Measurements from ENCODE around the gene IL36B. TPM values are rescaled to one million over a fixed set of nuclear protein-coding genes. Genes with fewer than 3 reads are reported as not detected.

The IL36B gene
- polyA plus RNA-seq, 1 donor (not counting 4 experiments of a cell fraction or from before 2014, with no cell fraction given): 0.21 TPM

GRCh38 chr2:113010088-113010487 is 42.6 kb downstream of the IL36B start:
- FAIRE-seq: no peak
- H3K27me3 ChIP-seq (ENCODE audit: control insufficient read depth, extremely low read depth, insufficient read depth, low read length): no peaks in the 10 kb centered on the region
- no peaks in the 10 kb centered on the region for H4K20me1 ChIP-seq (ENCODE audit: control insufficient read depth, extremely low read depth, insufficient read depth, low read length)
- dilution Hi-C loops (cut with MboI; ENCODE audit: extremely low pct_ligation_motif_present, low sequenced_read_pairs): no loop called here
- H3K4me3 ChIP-seq (ENCODE audit: control insufficient read depth in 2 of 3, extremely low read depth in 1 of 3, insufficient read depth in 2 of 3, low read depth in 1 of 3, low read length in 3 of 3): no peak overlapping the region
- H3K36me3 ChIP-seq (ENCODE audit: control insufficient read depth in 2 of 2, extremely low read depth in 1 of 2, insufficient read depth in 2 of 2, low read length in 2 of 2): no peaks in the 10 kb centered on the region
- H3K79me2 ChIP-seq (ENCODE audit: control insufficient read depth, insufficient read depth, low read length): no peaks in the 10 kb centered on the region
- H3K9me1 ChIP-seq (ENCODE audit: control insufficient read depth, extremely low read depth, insufficient read depth, low read length): no peaks in the 10 kb centered on the region
- no peak overlapping the region for H2AFZ ChIP-seq (ENCODE audit: control insufficient read depth, low read length)
- H3K9ac ChIP-seq (ENCODE audit: control insufficient read depth, extremely low read depth, insufficient read depth, low read length): no peak overlapping the region
- no peak overlapping the region for H3K27ac ChIP-seq (ENCODE audit: control insufficient read depth, insufficient read depth, low read length)
- TF ChIP-seq, protein P1, sequence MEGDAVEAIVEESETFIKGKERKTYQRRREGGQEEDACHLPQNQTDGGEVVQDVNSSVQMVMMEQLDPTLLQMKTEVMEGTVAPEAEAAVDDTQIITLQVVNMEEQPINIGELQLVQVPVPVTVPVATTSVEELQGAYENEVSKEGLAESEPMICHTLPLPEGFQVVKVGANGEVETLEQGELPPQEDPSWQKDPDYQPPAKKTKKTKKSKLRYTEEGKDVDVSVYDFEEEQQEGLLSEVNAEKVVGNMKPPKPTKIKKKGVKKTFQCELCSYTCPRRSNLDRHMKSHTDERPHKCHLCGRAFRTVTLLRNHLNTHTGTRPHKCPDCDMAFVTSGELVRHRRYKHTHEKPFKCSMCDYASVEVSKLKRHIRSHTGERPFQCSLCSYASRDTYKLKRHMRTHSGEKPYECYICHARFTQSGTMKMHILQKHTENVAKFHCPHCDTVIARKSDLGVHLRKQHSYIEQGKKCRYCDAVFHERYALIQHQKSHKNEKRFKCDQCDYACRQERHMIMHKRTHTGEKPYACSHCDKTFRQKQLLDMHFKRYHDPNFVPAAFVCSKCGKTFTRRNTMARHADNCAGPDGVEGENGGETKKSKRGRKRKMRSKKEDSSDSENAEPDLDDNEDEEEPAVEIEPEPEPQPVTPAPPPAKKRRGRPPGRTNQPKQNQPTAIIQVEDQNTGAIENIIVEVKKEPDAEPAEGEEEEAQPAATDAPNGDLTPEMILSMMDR (optimal IDR thresholded peaks at IDR 0.05 in 1 of 3, IDR thresholded peaks at IDR 0.05 in 1 of 3, conservative IDR thresholded peaks at IDR 0.05 in 1 of 3; ENCODE audit: extremely low read depth in 1 of 3, insufficient read depth in 2 of 3, low read length in 3 of 3): no peak
- TF ChIP-seq EZH2 (IDR thresholded peaks at IDR 0.05; ENCODE audit: low read length): no peak
- H3K9me3 ChIP-seq (ENCODE audit: control insufficient read depth, low read depth, low read length): no peaks in the 10 kb centered on the region
- no peak for DNase-seq (ENCODE audit: low read depth, low spot score)
- peaks cover 7% of the 10 kb centered on the region for H3K4me1 ChIP-seq (ENCODE audit: control insufficient read depth, extremely low read depth, insufficient read depth, low read length)
- H3K4me2 ChIP-seq (ENCODE audit: control insufficient read depth, extremely low read depth, insufficient read depth, low read depth, low read length): no peak overlapping the region

- H4K20me1 ChIP-seq (ENCODE audit: control insufficient read depth, extremely low read depth, insufficient read depth, low read length): no peaks in the 10 kb centered on the region
- H3K4me1 ChIP-seq (ENCODE audit: control insufficient read depth, extremely low read depth, insufficient read depth, low read length): peaks cover 7% of the 10 kb centered on the region
- DNase-seq (ENCODE audit: low read depth, low spot score): no peak
- no peaks in the 10 kb centered on the region for H3K9me3 ChIP-seq (ENCODE audit: control insufficient read depth, low read depth, low read length)
- no peaks in the 10 kb centered on the region for H3K9me1 ChIP-seq (ENCODE audit: control insufficient read depth, extremely low read depth, insufficient read depth, low read length)
- dilution Hi-C loops (cut with MboI; ENCODE audit: extremely low pct_ligation_motif_present, low sequenced_read_pairs): no loop called here
- TF ChIP-seq, protein P1 (optimal IDR thresholded peaks at IDR 0.05 in 1 of 3, IDR thresholded peaks at IDR 0.05 in 1 of 3, conservative IDR thresholded peaks at IDR 0.05 in 1 of 3; ENCODE audit: extremely low read depth in 1 of 3, insufficient read depth in 2 of 3, low read length in 3 of 3): no peak
- no peak for TF ChIP-seq EZH2 (IDR thresholded peaks at IDR 0.05; ENCODE audit: low read length)
- H3K4me2 ChIP-seq (ENCODE audit: control insufficient read depth, extremely low read depth, insufficient read depth, low read depth, low read length): no peak overlapping the region
- H3K36me3 ChIP-seq (ENCODE audit: control insufficient read depth in 2 of 2, extremely low read depth in 1 of 2, insufficient read depth in 2 of 2, low read length in 2 of 2): no peaks in the 10 kb centered on the region
- H3K79me2 ChIP-seq (ENCODE audit: control insufficient read depth, insufficient read depth, low read length): no peaks in the 10 kb centered on the region
- H3K27ac ChIP-seq (ENCODE audit: control insufficient read depth, insufficient read depth, low read length): no peak overlapping the region
- no peak overlapping the region for H3K9ac ChIP-seq (ENCODE audit: control insufficient read depth, extremely low read depth, insufficient read depth, low read length)
- FAIRE-seq: no peak
- H3K27me3 ChIP-seq (ENCODE audit: control insufficient read depth, extremely low read depth, insufficient read depth, low read length): no peaks in the 10 kb centered on the region
- no peak overlapping the region for H2AFZ ChIP-seq (ENCODE audit: control insufficient read depth, low read length)
- H3K4me3 ChIP-seq (ENCODE audit: control insufficient read depth in 2 of 3, extremely low read depth in 1 of 3, insufficient read depth in 2 of 3, low read depth in 1 of 3, low read length in 3 of 3): no peak overlapping the region
Observed at GRCh38 chr2:113009622-113010021, 43.0 kb downstream of the IL36B start.
